ENCODE data around the gene EFNA2. TPM values are rescaled to one million over a fixed set of nuclear protein-coding genes. Genes with fewer than 3 reads are reported as not detected.

EFNA2 gene
- total and polyA plus RNA-seq, 4 donors = 2.8 TPM; not detected in 3

GRCh38 chr19:1278713-1279660, 6.7 kb upstream of the EFNA2 start:
- Histone ChIP-seq H3K27ac (ENCODE audit: low read depth in 1 of 2, low read length in 2 of 2) (no peak overlapping the region), H3K36me3 (ENCODE audit: control insufficient read depth in 1 of 2, insufficient read depth in 2 of 2, low read length in 1 of 2) (peaks cover 0 to 4% of the 10 kb centered on the region in 2 donors), H3K4me1 (ENCODE audit: control insufficient read depth in 1 of 2, insufficient read depth in 2 of 2, low read length in 2 of 2) (no peaks in the 10 kb centered on the region), H3K4me3 (ENCODE audit: low read length in 2 of 2) (no peak overlapping the region), H3K27me3 (ENCODE audit: control insufficient read depth in 1 of 2, insufficient read depth in 2 of 2, low read length in 1 of 2) (no peaks in the 10 kb centered on the region), H3K9me3 (ENCODE audit: control insufficient read depth, low read length) (no peaks in the 10 kb centered on the region)
- DNase-seq (no peak), ATAC-seq (ENCODE audit: low FRiP score) (no peak)
- WGBS, 2 donors = 83 to 85% methylated on average over 25 of the region's 25 CpGs
- intact Hi-C loops (cut with DNase I) = loop anchor here in 1 of 2 donors (5.0 to 10.0 kb wide), 2 partner anchors 78 to 226 kb away; no protein-coding TSS in a partner anchor

- no peaks in the 10 kb centered on the region for H3K36me3 ChIP-seq (ENCODE audit: control insufficient read depth in 1 of 2, insufficient read depth in 2 of 2, low read length in 1 of 2)
- DNase-seq = peak; percentile 87 to 94
- peak; percentile 63 for ATAC-seq (ENCODE audit: low FRiP score)
- intact Hi-C loops (cut with DNase I) = loop anchor here in 1 of 2 donors (5.0 to 10.0 kb wide), 3 partner anchors 77 to 225 kb away; partner anchors contain the start of gene GAMT
- H3K9me3 ChIP-seq (ENCODE audit: control insufficient read depth, low read length) = no peaks in the 10 kb centered on the region
- H3K27ac ChIP-seq (ENCODE audit: low read depth in 1 of 2, low read length in 2 of 2) = no peak overlapping the region
- WGBS, 2 donors = 23 to 26% methylated on average over 10 of the region's 10 CpGs
- H3K4me1 ChIP-seq (ENCODE audit: control insufficient read depth in 1 of 2, insufficient read depth in 2 of 2, low read length in 2 of 2) = no peaks in the 10 kb centered on the region
- H3K27me3 ChIP-seq (ENCODE audit: control insufficient read depth in 1 of 2, insufficient read depth in 2 of 2, low read length in 1 of 2) = no peaks in the 10 kb centered on the region
- H3K4me3 ChIP-seq (ENCODE audit: low read length in 2 of 2) = no peak overlapping the region
Observed at GRCh38 chr19:1279782-1280341, 5.8 kb upstream of the EFNA2 start.

- no peak for DNase-seq
- 84 to 86% methylated on average over 53 of the region's 53 CpGs for WGBS, 2 donors
Observed at GRCh38 chr19:1280636-1281568, 4.8 kb upstream of the EFNA2 start.

DNA sequence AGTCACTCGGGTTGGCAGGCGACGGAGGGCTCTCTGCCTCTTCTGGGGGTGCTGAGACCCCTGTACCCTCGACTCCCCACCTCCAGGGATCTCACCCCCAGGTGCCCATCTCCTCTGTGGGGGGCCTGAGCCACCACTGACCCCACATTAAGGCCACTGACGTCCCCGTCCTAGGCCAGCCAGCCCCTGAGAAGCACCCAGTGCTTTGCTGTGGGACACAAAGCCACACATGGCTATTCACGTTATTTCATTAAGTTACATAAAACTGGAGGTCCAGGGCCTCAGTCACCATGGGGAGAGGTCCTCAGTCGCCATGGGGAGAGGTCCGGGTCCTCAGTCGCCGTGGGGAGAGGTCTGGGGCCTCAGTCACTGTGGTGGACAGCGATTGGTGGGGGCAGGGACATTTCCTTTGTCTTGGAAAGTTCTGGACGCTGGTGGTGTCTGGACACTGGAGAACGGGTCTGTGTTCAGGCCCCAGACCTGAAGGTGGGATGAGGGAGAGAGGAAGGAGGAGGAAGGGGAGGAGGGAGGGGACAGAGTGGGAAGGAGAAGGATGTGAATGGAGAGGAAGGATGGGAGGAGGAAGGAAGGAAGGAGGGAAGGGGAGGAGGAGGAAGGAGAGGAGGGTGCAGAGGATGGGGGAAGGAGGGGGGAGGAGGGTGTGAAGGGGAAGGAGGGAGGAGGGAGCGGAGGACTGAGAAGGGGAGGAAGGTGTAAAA, 3.9 kb upstream of the EFNA2 start:
- Histone ChIP-seq H3K9me3 (ENCODE audit: control insufficient read depth, low read length) (no peaks in the 10 kb centered on the region), H3K4me1 (ENCODE audit: control insufficient read depth in 1 of 2, insufficient read depth in 2 of 2, low read length in 2 of 2) (no peaks in the 10 kb centered on the region), H3K27me3 (ENCODE audit: control insufficient read depth in 1 of 2, insufficient read depth in 2 of 2, low read length in 1 of 2) (no peaks in the 10 kb centered on the region), H3K36me3 (ENCODE audit: control insufficient read depth in 1 of 2, insufficient read depth in 2 of 2, low read length in 1 of 2) (no peaks in the 10 kb centered on the region), H3K4me3 (ENCODE audit: low read length in 2 of 2) (no peak overlapping the region), H3K27ac (ENCODE audit: low read depth in 1 of 2, low read length in 2 of 2) (no peak overlapping the region)
- ATAC-seq (ENCODE audit: low FRiP score) (no peak), DNase-seq (no peak)
- WGBS, 2 donors = 61 to 67% methylated on average over 13 to 15 of the region's 15 CpGs
- intact Hi-C loops (cut with DNase I) = loop anchor here in 1 of 2 donors (5.0 kb wide), 1 partner anchor 121 kb away; the partner anchor contains the start of gene GAMT

More at GRCh38 chr19:1280636-1281568, 4.8 kb upstream of the EFNA2 start:
- ATAC-seq (ENCODE audit: low FRiP score) = no peak
- intact Hi-C loops (cut with DNase I) = loop anchor here in 1 of 2 donors (5.0 kb wide), 1 partner anchor 121 kb away; the partner anchor contains the start of gene GAMT
- Histone ChIP-seq H3K9me3 (ENCODE audit: control insufficient read depth, low read length) (no peaks in the 10 kb centered on the region), H3K36me3 (ENCODE audit: control insufficient read depth in 1 of 2, insufficient read depth in 2 of 2, low read length in 1 of 2) (no peaks in the 10 kb centered on the region), H3K4me1 (ENCODE audit: control insufficient read depth in 1 of 2, insufficient read depth in 2 of 2, low read length in 2 of 2) (no peaks in the 10 kb centered on the region), H3K4me3 (ENCODE audit: low read length in 2 of 2) (no peak overlapping the region), H3K27ac (ENCODE audit: low read depth in 1 of 2, low read length in 2 of 2) (no peak overlapping the region), H3K27me3 (ENCODE audit: control insufficient read depth in 1 of 2, insufficient read depth in 2 of 2, low read length in 1 of 2) (no peaks in the 10 kb centered on the region)

GRCh38 chr19:1282588-1283206, 3.0 kb upstream of the EFNA2 start:
- intact Hi-C loops (cut with DNase I) = loop anchor here in 1 of 2 donors (5.0 kb wide), 1 partner anchor 120 kb away; the partner anchor contains the start of gene GAMT
- Histone ChIP-seq H3K4me1 (ENCODE audit: control insufficient read depth in 1 of 2, insufficient read depth in 2 of 2, low read length in 2 of 2) (no peaks in the 10 kb centered on the region), H3K9me3 (ENCODE audit: control insufficient read depth, low read length) (no peaks in the 10 kb centered on the region), H3K36me3 (ENCODE audit: control insufficient read depth in 1 of 2, insufficient read depth in 2 of 2, low read length in 1 of 2) (no peaks in the 10 kb centered on the region), H3K4me3 (ENCODE audit: low read length in 2 of 2) (no peak overlapping the region), H3K27me3 (ENCODE audit: control insufficient read depth in 1 of 2, insufficient read depth in 2 of 2, low read length in 1 of 2) (no peaks in the 10 kb centered on the region), H3K27ac (ENCODE audit: low read depth in 1 of 2, low read length in 2 of 2) (no peak overlapping the region)
- 77% methylated on average over 18 of the region's 18 CpGs for WGBS, 2 donors
- DNase-seq (no peak), ATAC-seq (ENCODE audit: low FRiP score) (no peak)

DNA sequence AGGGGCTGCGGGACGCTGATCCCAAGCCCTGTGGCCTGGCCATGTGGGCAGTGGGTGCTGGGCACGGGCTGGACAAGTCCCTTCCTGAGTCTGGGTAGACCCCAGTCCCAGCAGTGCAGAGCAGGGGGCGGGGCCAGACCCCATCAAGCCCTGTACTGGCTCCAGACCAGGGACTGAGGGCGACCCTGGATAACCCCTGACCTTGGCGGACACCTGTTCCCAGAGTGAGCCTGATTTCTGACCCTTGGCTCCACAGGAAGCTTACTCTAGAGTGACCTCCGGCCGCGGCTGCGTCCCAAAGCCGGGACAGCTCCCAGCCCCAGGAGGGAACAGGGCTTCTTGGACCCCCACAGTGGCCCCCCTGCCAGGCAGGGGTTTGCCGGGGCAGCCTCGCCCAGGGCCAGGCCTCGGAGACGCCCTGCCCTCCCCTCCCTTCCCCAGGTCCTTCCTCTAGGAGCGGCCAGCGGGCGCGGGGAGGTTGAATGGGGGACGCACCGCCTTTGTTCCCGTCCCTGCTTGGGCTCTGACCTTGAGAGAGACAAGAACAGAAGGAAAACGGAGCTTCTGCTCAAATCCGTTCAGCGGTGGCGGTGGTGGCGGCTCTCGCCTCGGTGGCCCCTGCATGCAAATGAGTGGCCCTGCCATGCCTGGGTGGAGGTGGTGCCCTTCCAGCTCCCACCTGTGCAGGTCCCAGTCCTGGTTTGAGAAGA, 2.3 kb upstream of the EFNA2 start:
- Histone ChIP-seq H3K27ac (ENCODE audit: low read depth in 1 of 2, low read length in 2 of 2) (no peak overlapping the region), H3K4me1 (ENCODE audit: control insufficient read depth in 1 of 2, insufficient read depth in 2 of 2, low read length in 2 of 2) (no peaks in the 10 kb centered on the region), H3K4me3 (ENCODE audit: low read length in 2 of 2) (no peak overlapping the region), H3K9me3 (ENCODE audit: control insufficient read depth, low read length) (no peaks in the 10 kb centered on the region), H3K27me3 (ENCODE audit: control insufficient read depth in 1 of 2, insufficient read depth in 2 of 2, low read length in 1 of 2) (no peaks in the 10 kb centered on the region), H3K36me3 (ENCODE audit: control insufficient read depth in 1 of 2, insufficient read depth in 2 of 2, low read length in 1 of 2) (no peaks in the 10 kb centered on the region)
- DNase-seq (no peak), ATAC-seq (ENCODE audit: low FRiP score) (no peak)
- 79% methylated on average over 22 to 29 of the region's 29 CpGs for WGBS, 2 donors
- intact Hi-C loops (cut with DNase I) = loop anchor here in 1 of 2 donors (5.0 kb wide), 1 partner anchor 119 kb away; the partner anchor contains the start of gene GAMT

GRCh38 chr19:1283917-1284292, 1.8 kb upstream of the EFNA2 start:
- Histone ChIP-seq H3K4me3 (ENCODE audit: low read length in 2 of 2) (no peak overlapping the region), H3K9me3 (ENCODE audit: control insufficient read depth, low read length) (no peaks in the 10 kb centered on the region), H3K36me3 (ENCODE audit: control insufficient read depth in 1 of 2, insufficient read depth in 2 of 2, low read length in 1 of 2) (no peaks in the 10 kb centered on the region), H3K4me1 (ENCODE audit: control insufficient read depth in 1 of 2, insufficient read depth in 2 of 2, low read length in 2 of 2) (no peaks in the 10 kb centered on the region), H3K27me3 (ENCODE audit: control insufficient read depth in 1 of 2, insufficient read depth in 2 of 2, low read length in 1 of 2) (no peaks in the 10 kb centered on the region), H3K27ac (ENCODE audit: low read depth in 1 of 2, low read length in 2 of 2) (no peak overlapping the region)
- ATAC-seq (ENCODE audit: low FRiP score) (no peak), DNase-seq (no peak)
- WGBS, 2 donors = 85 to 87% methylated on average over 12 of the region's 12 CpGs
- intact Hi-C loops (cut with DNase I) = loop anchor here in 1 of 2 donors (5.0 kb wide), 1 partner anchor 118 kb away; the partner anchor contains the start of gene GAMT

Data from aorta (tissue), 5 donors.